SW 1271 (cell line): ENCODE data around the gene ZC3H8.
A peak's percentile ranks its signal among the peaks of the same experiment; 100 is the strongest.
"Not testable (repeated sequence)": the region's sequence is repeated elsewhere in the genome, so short reads cannot be mapped to it uniquely, and the experiment has no call there.

ENCODE experiments used
- DNase-seq, 2 experiments: peaks; one replicate each; lab custom pipeline; 2025; lab: John Stamatoyannopoulos, UW

ZC3H8 gene

DNA sequence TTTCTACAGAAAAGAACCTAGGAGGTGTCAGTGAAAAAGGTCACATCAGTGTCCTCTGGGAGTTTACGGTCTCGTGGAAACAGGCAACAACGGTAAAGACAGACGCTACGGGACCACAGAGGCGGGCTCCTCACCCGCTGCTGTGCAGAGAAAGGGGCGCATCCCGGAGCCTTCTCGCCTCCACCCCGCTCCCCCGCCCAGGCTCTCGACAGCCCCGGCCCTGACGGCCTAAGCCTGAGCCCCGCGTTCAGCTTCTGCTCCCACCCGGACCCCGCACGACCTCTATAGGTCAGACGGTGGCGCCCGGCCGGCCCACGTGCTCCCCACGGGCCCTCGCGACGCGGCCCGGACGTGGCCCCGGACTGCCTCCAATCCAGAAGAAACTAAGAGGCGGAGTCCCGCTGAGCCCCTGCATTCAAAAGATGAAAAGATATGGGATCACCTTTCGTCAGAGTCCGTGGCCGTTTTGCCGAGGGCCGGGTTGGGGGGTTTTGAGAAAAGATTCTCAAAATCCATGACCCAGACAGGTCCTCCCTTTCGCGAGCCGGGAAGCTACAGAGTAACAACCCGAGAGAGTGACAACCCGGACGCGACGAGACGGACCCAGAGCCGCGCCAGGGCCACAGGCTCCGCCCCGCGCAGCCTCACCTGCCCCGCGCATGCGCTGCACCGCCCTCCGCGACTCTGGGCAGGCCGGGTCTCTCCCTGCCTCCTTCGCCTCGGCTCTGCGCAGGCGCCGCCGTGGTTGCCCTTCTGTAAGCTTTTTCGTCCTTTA, at the start of gene ZC3H8:
TSS of gene ZC3H8 (minus strand) at position 577 of the 775 bp plus-strand sequence. CDS start at position 516, 61 bp downstream.
- peak; percentile 58 to 93 for DNase-seq

DNA sequence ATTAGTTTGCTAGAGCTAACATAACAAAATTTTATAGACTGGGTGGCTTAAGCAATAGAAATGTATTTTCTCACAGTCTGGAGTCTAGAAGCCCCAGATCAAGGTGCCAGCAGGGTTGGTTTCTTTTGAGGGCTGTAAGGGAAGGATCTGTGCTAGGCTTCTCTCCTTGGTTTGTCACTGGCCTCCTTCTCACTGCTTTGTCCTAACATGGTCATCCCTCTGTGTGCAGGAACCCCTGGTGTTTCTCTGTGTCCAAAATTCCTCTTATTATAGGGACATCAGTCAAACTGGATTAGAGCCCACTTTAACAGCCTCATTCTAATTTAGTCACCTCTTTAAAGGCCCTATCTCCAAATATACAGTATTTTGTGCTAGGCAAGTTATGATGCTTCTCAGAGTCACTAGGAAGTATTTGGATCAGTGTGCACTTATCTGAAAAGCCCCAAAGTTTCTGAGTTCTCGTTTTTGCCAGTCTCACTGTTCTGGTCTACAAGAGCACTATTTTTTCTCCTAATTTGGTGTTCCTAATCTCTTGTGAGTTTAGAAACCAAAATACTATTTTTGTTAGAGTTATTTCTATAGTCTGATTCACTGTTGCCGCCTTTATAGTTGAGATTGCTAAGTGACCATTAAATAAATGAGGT, 49.6 kb upstream of the ZC3H8 start:
- DNase-seq, result no peak

DNA sequence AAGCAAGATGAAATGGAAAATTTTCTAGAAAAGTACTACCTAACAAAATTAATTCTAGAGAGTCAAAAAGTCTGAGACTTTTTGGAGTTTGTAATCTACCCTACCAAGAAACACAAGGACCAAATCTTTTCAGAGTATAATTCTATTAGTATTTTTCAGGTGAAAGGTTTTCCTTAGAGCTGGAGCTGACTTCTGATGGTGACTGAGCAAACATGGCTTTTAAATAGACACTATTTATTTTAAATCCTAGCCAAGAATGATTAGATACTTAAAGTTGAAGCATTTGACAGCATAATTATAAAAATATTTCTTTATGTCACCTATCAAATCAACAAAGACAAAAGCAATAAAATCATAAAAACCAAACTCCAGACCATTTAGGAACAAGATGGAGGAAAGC, 47.1 kb upstream of the ZC3H8 start:
- no peak for DNase-seq

DNA sequence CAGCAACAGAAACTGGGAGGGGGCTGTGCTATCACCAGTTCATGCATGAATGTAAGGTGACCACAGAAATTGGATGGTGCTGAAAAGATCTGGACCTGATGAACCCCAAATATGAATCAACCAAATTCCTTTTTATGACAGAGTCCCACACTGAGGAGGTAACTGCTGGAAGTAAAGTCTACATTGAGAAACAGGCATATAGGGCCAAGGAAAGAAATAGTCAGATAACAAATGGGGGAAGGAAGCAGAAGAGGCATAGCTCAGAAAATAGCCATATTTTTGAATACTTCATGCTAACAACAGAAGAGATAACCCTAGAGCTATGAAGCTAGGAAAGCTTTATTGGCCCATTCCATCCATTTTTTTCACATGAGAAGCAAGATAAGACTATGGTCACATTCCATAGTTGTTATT, 46.3 kb upstream of the ZC3H8 start:
- peak in 1 of 2 experiments; percentile 34 for DNase-seq

DNA sequence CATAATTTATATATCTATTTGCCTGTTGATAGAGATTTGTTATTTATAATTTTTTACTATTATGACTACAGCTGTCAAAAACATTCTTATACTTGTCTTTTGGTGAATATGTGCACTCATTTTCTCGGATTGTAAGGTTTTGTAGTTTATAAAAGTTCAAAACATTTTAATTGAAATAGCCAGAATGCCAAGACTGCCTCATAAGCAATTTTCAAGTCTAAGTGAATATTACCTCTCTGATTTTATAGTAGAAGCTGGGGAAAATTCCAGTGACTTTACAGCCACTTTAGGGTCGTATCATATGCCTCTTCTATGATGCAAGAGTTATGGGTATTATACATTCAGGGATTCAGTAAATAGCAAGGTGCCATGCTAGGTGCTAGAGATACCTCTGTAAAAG, 41.6 kb upstream of the ZC3H8 start:
- DNase-seq, result no peak

DNA sequence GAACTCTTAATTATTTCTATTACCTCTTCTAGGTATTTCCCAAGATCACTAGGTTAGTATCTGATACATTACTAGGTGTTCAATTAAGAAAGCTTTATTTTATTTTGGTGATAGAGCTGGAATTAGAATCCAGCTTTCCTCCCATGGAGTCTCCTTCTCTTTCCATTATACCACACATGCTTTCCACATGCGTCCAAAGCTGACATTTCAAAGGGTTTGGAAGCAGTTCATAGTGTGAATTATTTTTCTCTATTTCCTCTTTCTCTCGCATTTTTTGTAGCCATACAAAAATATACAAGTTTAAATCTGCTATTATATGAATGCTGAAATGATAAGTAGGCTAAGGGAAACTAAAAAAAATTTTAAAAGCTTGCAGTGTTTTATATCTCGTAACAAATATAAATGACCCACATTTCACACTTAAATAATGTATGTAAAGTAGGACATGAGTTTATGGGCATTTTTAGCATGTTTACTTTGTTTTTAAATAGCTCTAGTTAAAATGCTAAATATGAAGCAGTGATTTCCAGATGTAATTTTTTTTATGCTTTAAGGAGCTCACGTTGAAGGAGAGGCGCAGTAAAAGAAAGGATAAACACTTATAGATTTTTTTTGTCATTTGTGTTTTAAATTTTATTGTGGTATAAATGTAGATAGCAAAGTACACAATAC, 40.7 kb upstream of the ZC3H8 start:
- DNase-seq, result no peak

DNA sequence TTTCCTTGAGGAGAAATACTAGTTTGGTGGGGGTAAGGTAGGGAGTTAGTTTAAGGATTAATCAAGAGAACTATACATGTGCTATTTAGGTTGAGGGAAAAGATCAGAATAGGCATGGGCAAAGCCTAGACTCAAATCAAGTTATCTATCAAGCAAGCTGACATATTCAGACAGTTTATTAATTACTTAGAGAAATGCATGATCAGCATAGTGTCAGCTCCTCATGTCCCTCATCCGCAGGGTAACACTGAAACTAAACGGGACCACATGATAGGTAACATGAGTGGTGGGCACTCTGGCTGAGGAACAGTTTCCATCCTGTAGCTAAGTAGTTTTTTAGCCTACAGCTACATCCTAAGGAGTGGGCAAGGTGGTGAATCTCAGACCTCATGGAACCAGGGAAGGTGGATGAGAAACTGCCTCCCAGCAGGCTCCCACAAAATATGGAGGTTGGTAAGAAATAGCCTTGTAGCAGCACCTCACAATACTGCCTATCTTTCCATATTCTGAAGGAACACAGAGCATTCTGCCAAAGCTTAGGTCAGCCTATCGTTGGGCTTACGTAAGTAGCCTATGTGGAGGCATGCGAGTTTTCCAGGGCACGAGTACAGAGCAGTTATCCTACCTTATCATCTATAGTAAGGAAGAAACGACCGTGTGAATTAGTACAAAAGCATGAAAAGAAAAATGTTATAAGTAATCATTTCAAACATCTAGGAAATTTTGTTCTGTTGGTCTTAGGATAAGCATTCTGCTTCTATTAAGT, 39.0 kb upstream of the ZC3H8 start:
- DNase-seq, result no peak

DNA sequence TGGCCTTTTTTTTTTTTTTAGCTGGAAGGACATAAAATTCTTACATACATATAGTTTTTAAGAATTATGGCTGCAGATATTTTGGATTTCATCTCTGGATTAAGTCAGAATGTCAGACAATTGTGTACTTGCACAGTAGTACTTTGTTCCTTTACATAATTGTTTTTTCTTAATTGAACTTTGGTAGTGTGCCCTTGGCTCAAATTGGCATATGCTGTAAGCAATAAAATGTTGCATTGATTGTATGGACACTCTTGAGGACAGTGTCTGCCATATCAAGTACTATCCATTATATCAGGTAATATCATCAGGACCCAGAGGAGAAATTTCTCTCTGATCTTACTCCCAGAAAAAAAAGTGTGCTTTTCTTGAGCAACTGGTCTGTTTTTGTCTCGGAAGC, 35.8 kb upstream of the ZC3H8 start:
- no peak for DNase-seq

DNA sequence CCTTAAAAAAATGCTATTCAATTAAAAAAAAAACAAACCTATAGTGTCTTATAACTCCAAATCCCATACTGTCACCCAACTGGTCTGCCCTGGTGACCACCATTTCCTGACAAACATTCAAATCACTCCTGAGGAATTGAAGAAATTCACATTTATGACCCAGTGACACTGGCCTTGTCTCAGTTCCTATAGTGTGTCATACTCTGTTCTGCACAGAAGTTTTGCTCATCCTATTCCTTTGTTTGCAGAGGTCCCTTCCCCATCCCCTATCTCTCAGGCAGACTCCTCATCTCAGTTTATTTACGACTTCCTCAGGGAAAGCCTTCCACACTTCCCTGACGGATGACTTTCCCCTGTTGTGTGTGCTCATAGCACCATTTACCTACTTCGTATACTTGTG, 35.2 kb upstream of the ZC3H8 start:
- no peak for DNase-seq

DNA sequence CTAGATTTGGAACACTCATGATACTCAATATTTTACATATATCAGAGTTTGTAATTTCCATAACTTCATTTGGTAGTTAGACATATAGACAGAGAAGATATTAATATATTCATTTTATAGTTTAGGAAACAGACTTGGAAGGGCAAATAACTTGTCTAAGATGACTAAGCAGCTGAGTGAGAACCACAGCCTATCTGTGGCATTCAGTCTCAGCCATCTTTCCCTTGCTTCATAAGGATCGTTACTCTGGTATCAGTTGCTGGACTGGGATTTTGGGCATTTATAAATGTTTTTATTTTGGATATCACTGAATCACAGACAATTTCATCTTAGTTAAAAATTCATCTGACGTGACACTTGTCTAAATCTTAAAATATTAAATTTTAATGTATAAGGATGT, 28.7 kb upstream of the ZC3H8 start:
- not testable (repeated sequence) for DNase-seq

DNA sequence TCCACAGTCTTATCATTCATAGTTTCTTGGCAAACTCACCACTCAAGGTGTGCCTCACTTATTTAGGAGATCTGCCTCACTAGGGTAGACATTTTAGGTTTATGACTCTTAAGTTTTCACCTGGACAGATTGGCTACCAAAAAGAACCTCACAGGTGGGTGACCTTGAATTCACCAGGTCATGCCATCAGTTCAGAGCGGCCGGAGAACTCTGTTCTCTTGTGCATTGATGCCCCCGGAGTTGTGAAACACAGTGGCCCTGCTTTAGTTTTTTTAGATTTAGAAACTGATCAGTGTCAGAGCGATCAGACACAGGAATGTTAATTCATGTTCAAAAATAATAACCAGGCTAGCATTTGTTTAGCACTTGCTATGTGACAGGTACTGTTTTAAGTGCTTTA, 27.2 kb upstream of the ZC3H8 start:
- DNase-seq, result not testable (repeated sequence)

DNA sequence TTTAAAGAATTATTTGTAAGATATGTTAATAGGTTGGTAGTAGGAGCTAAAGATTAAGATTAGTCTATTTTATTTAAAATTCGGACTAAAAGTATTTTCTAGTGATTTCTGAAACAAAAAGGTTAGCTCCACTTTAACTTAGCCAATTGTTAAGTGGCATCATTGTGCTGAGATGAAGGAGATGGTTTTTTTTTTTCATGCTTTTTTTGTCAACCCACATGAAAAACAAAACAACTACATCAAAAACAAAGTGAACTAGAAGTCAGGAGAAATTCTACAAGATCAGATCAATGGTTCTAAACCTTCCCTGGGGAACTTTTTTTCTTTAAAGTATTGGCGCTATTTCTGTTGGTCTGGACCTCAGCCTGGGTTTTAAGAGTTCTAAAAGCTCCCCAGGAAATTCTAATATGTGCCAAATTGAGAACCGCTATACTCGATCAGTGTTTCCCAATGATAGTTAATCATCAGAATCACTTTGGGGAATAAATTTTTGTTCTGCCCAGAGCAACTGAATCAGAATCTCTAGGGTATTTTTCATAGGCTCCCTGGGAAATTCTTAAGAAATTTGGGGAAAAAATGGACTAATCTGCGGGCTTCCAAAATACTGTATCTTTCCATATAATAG, 22.9 kb upstream of the ZC3H8 start:
- DNase-seq, result no peak

DNA sequence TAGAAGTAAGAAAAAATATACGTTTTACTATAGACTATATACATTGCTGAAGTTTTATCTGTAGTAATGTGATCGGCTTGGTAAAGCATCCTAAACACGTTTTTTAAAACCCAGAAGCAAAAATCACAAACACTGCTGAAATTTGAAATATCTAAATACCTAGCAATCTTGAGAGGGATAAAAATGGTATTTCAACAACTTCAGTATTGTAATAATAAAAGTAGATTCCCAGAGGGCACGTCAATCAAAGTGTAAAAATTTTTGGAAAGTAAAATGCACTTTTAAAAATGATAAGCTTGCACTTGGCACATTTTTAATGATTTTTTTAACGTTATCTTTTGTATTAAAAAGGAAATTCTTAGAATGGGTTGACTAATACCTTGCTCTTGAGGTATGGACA, 22.1 kb upstream of the ZC3H8 start:
- DNase-seq, result no peak

DNA sequence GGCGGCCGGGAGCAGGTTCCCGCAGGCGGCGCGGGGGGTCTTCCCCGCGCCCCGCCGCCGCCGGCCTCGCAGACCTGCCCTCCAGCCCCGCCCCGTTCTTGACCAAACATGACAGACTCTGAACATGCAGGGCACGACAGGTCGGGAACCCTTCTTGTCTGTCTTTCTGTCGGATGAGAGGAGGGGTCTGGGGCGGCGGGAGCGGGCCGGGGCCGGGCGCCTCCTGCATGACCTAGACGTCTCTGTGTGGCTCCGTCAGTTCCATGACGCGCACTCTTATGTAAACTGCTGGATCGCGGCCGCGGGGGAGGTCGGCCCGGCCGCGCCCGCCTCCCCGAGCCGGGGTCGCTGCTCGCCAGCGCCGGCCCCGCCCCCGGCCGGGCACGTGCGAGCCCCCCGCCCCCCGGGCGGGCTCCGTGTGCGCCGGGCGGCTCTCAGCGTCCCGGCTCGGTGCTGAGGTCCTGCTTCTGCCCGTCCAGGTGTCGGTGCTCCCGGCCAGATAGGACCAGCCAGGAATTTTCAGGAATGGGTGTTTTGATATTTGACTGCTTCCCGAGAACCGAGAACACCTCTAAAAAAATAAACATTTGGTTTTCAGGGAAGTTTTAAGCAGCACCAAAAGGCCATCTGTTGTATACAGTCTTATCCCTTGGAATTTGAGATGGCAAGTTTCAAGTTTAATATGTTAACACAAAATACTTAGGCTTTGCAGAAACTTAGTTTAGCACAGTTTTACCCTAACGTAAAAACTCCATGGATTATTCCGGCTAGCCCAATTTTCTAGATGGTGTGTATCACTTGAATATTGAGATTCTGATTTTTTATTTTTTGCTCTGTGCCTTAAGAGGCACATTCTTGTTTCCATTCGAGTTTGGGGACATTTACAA, 21.3 kb upstream of the ZC3H8 start:
- DNase-seq, result peak; percentile 66 to 83

DNA sequence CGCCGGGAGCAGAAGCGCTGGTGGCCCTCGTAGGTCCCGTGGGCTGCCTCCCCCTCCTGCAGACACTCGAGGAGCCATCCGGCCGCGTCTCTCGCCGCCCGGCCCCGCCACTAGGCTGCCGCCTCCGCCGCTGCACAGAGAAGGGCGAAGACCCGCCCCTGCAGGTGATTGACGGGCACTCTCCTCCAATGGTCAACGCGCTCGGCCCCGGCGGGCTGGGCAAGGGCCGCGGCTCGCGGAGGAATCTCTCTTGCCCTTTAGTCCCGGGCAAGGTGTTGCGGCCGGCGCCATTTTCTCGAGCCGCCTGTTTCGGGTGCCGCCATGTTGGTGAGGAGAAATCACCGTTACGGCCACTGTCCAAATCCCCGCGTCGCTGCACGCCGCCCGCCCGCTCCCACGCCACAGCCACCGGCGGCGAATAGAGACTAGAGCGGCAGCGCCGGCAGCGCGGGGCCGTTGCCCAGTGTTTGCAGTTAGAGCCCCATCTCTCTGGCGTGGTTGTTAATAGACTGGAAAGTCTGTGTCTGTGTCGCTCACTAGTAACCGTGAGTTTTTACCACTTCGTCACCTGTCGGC, 20.6 kb upstream of the ZC3H8 start, which contains the start of gene ZC3H6:
TSS of gene ZC3H6 (plus strand) at position 287 of the 576 bp plus-strand sequence. CDS start 398 bp downstream, outside the sequence.
- DNase-seq, result peak; percentile 95 to 97

DNA sequence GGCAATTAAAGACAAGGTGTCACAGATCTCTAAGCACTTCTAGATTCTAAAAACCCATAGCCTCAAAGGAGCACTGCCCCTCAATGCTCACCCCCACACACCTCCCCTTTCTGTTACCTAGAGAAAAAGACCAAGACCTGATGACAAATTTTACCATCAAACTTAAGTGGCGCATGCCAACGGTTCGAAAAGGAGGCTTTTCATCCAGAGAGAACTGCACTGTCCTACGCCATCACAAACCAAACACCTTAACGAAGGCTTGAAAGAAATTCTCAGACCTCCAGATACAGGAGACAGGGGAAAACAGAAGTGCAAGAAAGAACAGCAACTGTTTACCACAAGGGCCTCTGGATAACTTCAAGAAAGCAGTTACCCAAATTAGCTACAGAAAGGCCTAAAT, 18.5 kb upstream of the ZC3H8 start:
- no peak for DNase-seq

DNA sequence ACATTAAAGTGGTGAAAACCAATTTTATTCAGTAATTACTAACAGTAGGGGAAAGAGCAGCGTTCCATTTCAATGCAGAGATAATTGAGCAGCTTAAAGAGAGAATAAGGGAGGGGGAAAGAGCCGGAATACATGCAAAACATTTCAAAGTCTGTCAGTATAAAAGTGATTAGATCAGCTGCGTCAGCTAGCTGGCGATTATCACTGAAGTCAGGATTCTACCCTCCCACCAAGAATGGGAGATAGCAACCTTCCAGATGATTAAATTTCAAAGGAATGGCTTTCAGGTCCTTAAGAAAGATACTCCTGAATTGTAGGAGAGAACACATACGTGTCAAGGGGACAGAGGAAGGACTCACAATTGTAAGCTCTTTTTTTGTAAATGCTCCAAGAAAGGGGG, 17.8 kb upstream of the ZC3H8 start:
- no peak for DNase-seq

DNA sequence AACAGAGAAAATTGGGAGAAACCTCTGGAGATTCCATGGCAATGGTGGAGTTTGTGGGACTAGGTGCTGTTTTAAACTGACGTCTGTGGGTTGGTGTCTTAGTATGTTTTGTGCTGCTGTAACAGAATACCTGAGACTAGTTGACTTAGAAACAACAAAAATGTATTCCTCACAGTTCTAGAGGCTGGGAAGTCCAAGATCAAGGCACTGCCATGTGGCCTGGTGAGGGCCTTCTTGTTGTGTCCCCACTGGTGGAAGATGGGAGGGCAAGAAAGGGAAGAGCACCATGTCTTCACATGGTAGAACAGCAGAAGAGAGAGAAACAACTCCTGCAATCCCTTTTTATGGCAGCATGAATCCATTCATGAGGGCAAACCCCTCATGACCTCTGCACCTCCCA, 13.7 kb upstream of the ZC3H8 start:
- DNase-seq, result no peak

DNA sequence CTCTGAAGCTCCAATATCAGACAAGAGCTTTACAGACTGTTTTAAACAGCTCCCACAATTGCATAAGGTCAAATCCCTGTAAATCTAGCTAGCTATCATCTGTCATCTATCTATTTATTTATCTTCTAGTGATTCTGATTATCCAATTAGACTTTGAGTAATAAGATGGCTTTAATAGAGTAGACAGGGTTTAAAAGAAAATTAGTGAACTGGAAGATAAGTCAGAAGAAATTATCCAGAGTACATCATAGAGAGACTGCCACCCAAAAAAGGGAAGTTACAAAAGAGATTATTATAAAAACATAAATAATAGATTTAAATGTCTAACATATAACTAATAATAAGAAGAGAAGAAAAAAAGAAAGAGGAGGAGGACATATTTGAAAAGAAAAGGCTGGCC, 8.0 kb upstream of the ZC3H8 start:
- no peak for DNase-seq

DNA sequence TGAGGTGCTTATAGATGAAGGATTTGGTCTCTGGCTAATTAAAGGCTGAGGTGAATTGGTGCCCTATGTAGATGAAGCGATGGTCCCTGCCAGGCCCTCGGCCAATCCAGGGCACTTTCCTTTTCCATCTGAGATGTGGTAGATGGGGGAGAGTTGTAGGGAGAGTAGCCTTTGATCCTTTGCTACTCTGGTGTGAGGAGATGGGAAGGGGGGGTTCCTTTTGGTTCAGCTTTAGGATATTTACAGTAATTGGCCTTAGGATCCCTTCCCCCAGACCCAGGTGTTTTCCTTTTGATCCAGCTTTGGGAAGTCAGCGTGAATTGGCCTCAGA, 5.4 kb upstream of the ZC3H8 start:
- DNase-seq, result no peak
